Suprapubic skin (tissue), 4 donors: ENCODE data around the gene NDUFV1. TPM values are rescaled to one million over a fixed set of nuclear protein-coding genes. Genes with fewer than 3 reads are reported as not detected.
"Not testable (repeated sequence)": the region's sequence is repeated elsewhere in the genome, so short reads cannot be mapped to it uniquely, and the experiment has no call there.

Experiments used
- DNase-seq, 2 donors: peaks; one replicate each; pipeline ENCODE4 v3.0.0-alpha.2; 2019; ENCODE audit warnings: low spot score in 2 of 2
- H3K27ac ChIP-seq: fragments of 200-600 bp; sonication (generic); one replicate; pipeline ENCODE4 v1.5.1; 2019
- H3K27me3 ChIP-seq: fragments of 200-600 bp; sonication (generic); one replicate; pipeline ENCODE4 v1.5.1; 2019
- H3K36me3 ChIP-seq: fragments of 200-600 bp; sonication (generic); one replicate; pipeline ENCODE4 v1.5.1; 2019
- H3K4me1 ChIP-seq: fragments of 200-600 bp; sonication (generic); one replicate; pipeline ENCODE4 v1.5.1; 2019
- H3K4me3 ChIP-seq: fragments of 200-600 bp; sonication (generic); one replicate; pipeline ENCODE4 v1.5.1; 2019; ENCODE audit warnings: mild to moderate bottlenecking
- H3K9me3 ChIP-seq: fragments of 200-600 bp; sonication (generic); one replicate; pipeline ENCODE4 v1.5.1; 2019
- CTCF ChIP-seq, 2 donors: fragments of 200-600 bp in 1 of 2; fragments of 450-650 bp in 1 of 2; sonication (generic) in 1 of 2; IDR thresholded peaks; one replicate each; pipeline ENCODE4 v1.5.1; 2016 to 2019; ENCODE audit warnings: antibody characterized with exemption in 2 of 2, mild to moderate bottlenecking in 1 of 2, moderate library complexity in 1 of 2
- EP300 ChIP-seq: sonication (generic); formaldehyde crosslinking; IDR thresholded peaks from one replicate; pipeline ENCODE4 v1.6.1; 2017; ENCODE audit warnings: antibody characterized with exemption
- POLR2A ChIP-seq, 2 donors: fragments of 450-650 bp; IDR thresholded peaks; one replicate each; pipeline ENCODE4 v1.6.1; 2017; ENCODE audit warnings: antibody characterized with exemption in 2 of 2, mild to moderate bottlenecking in 2 of 2, moderate library complexity in 2 of 2
- POLR2AphosphoS5 ChIP-seq, 3 donors: sonication (generic); formaldehyde crosslinking; IDR thresholded peaks; one replicate each; pipeline ENCODE4 v1.6.1; 2017; ENCODE audit warnings: antibody characterized with exemption in 3 of 3
- WGBS: methylation state at CpG from one replicate; pipeline ENCODE4 v1.1.5; 2018; 5-methylcytosine and 5-hydroxymethylcytosine counted together
- total RNA-seq, 4 donors: library from RNA; depleted of rRNA; stranded (reverse); fragments of >200 nt; gene quantifications; one replicate each; pipeline ENCODE4 v1.1.0, GENCODE V29; 2016

The NDUFV1 gene
- total RNA-seq, 4 donors from 2014 or later: 200 to 361 (median 275) TPM

GRCh38 chr11:67617243-67617953, 10.7 kb downstream of the NDUFV1 start:
- WGBS: 79% methylated on average over 7 of the region's 7 CpGs

DNA sequence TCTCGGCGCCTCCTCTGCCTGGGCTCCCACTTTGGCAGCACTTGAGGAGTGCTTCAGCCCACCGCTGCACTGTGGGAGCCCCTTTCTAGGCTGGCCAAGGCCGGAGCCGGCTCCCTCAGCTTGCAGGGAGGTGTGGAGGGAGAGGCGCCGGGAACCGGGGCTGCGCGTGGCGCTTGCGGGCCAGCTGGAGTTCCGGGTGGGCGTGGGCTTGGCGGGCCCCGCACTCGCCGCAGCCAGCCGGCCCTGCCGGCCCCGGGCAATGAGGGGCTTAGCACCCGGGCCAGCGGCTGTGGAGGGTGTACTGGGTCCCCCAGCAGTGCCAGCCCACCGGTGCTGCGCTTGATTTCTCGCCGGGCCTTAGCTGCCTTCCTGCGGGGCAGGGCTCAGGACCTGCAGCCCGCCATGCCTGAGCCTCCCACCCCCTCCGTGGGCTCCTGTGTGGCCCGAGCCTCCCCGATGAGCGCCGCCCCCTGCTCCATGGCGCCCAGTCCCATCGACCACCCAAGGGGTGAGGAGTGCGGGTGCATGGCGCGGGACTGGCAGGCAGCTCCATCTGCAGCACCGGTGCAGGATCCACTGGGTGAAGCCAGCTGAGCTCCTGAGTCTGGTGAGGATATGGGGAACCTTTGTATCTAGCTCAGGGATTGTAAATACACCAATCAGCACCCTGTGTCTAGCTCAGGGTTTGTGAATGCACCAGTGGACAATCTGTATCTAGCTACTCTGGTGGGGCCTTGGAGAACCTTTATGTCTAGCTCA, 12.3 kb downstream of the NDUFV1 start:
- WGBS: 97% methylated on average over 6 of the region's 40 CpGs
- Histone ChIP-seq H3K4me1 (peaks cover 19% of the 10 kb centered on the region), H3K27me3 (peaks cover 17% of the 10 kb centered on the region)
- H3K9me3 ChIP-seq, H3K27ac ChIP-seq, H3K4me3 ChIP-seq, DNase-seq, H3K36me3 ChIP-seq: not testable (repeated sequence)

More at GRCh38 chr11:67617243-67617953, 10.7 kb downstream of the NDUFV1 start:
- H3K9me3 ChIP-seq: no peaks in the 10 kb centered on the region
- TF ChIP-seq POLR2AphosphoS5 (IDR thresholded peaks at IDR 0.05) (no peak), CTCF (IDR thresholded peaks at IDR 0.05) (no peak), EP300 (no peak), POLR2A (IDR thresholded peaks at IDR 0.05) (no peak)
- peaks cover 17% of the 10 kb centered on the region for H3K27me3 ChIP-seq
- H3K4me3 ChIP-seq: no peak overlapping the region
- no peak overlapping the region for H3K27ac ChIP-seq
- H3K36me3 ChIP-seq: peaks cover 9% of the 10 kb centered on the region
- peak in 1 of 2 donors; percentile 40 for DNase-seq
- peaks cover 28% of the 10 kb centered on the region for H3K4me1 ChIP-seq

GRCh38 chr11:67619683-67620618, 13.2 kb downstream of the NDUFV1 start:
- H3K4me1 ChIP-seq: peaks cover 11% of the 10 kb centered on the region
- H3K27ac ChIP-seq, H3K4me3 ChIP-seq, H3K9me3 ChIP-seq, H3K36me3 ChIP-seq, DNase-seq: not testable (repeated sequence)
- WGBS: 96% methylated on average over 33 of the region's 33 CpGs
- H3K27me3 ChIP-seq: peaks cover 16% of the 10 kb centered on the region

DNA sequence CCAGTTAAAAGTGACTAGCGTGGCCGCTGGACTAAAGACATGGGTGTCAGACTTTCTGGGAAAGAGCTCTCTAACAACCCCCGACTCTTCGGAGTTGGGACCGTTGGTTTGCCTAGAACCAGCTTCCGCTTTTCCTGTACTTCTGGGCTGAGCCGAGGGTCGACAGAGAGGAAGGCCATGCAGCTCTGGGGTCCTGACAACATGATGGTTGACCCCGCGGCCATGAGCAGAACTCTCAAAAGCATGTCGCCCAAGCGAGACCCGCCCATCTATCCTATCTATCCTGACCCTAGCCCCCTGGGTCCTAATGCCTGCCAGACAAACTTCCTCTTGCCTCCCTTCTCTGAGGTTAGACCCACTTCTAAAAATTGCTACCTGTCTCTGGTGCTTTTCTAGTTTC, 13.9 kb downstream of the NDUFV1 start:
- H3K36me3 ChIP-seq, H3K27ac ChIP-seq, H3K9me3 ChIP-seq, H3K4me1 ChIP-seq, DNase-seq, H3K27me3 ChIP-seq, H3K4me3 ChIP-seq: not testable (repeated sequence)
- 93% methylated on average over 13 of the region's 13 CpGs for WGBS

GRCh38 chr11:67621928-67622327, 15.2 kb downstream of the NDUFV1 start:
- H3K36me3 ChIP-seq, H3K4me1 ChIP-seq, H3K27me3 ChIP-seq, DNase-seq, H3K9me3 ChIP-seq, H3K27ac ChIP-seq, H3K4me3 ChIP-seq: not testable (repeated sequence)
- 71% methylated on average over 3 of the region's 3 CpGs for WGBS

GRCh38 chr11:67622905-67623304, 16.2 kb downstream of the NDUFV1 start:
- not testable (repeated sequence) for H3K27me3 ChIP-seq, H3K36me3 ChIP-seq, H3K4me1 ChIP-seq, H3K9me3 ChIP-seq, H3K27ac ChIP-seq, DNase-seq, H3K4me3 ChIP-seq
- WGBS: 100% methylated on average over 4 of the region's 7 CpGs

DNA sequence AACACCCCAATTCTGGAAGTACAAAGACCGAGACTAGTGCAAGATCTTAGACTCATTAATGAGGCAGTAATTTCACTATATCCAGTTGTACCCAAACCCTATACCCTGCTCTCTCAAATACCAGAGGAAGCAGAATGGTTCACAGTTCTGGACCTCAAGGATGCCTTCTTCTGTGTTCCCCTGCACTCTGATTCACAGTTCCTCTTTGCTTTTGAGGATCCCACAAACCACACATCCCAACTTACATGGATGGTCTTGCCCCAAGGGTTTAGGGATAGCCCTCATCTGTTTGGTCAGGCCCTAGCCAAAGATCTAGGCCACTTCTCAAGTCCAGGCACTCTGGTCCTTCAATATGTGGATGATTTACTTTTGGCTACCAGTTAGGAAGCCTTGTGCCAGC, 17.1 kb downstream of the NDUFV1 start:
- H3K27ac ChIP-seq, H3K4me3 ChIP-seq, H3K27me3 ChIP-seq, DNase-seq, H3K9me3 ChIP-seq, H3K36me3 ChIP-seq: not testable (repeated sequence)
- 76% methylated on average over 1 of the region's 1 CpG for WGBS
- peaks cover 17% of the 10 kb centered on the region for H3K4me1 ChIP-seq

DNA sequence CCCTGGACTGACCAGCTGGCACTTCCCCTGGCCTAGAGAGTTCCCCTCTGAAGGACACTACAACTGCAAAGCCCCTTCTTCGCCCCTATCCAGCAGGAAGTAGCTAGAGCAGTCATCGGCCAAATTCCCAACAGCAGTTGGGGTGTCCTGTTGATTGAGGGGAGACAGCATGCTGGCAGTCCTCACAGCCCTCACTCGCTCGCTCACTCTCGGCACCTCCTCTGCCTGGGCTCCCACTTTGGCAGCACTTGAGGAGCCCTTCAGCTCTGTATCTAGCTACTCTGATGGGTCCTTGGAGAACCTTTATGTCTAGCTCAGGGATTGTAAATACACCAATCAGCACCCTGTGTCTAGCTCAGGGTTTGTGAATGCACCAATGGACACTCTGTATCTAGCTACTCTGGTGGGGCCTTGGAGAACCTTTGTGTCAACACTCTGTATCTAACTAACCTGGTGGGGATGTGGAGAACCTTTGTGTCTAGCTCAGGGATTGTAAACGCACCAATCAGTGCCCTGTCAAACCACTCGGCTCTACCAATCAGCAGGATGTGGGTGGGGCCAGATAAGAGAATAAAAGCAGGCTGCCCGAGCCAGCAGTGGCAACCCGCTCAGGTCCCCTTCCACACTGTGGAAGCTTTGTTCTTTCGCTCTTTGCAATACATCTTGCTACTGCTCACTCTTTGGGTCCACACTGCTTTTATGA, 19.5 kb downstream of the NDUFV1 start:
- not testable (repeated sequence) for H3K27ac ChIP-seq, H3K36me3 ChIP-seq, H3K4me3 ChIP-seq, H3K9me3 ChIP-seq, DNase-seq, H3K27me3 ChIP-seq
- 96% methylated on average over 10 of the region's 10 CpGs for WGBS
- H3K4me1 ChIP-seq: peaks cover 35% of the 10 kb centered on the region
